Measurements from ENCODE around the gene MAML2. TPM values are rescaled to one million over a fixed set of nuclear protein-coding genes. Genes with fewer than 3 reads are reported as not detected.

The MAML2 gene
- total RNA-seq, 1 experiment from 2014 or later = 4.7 TPM

DNA sequence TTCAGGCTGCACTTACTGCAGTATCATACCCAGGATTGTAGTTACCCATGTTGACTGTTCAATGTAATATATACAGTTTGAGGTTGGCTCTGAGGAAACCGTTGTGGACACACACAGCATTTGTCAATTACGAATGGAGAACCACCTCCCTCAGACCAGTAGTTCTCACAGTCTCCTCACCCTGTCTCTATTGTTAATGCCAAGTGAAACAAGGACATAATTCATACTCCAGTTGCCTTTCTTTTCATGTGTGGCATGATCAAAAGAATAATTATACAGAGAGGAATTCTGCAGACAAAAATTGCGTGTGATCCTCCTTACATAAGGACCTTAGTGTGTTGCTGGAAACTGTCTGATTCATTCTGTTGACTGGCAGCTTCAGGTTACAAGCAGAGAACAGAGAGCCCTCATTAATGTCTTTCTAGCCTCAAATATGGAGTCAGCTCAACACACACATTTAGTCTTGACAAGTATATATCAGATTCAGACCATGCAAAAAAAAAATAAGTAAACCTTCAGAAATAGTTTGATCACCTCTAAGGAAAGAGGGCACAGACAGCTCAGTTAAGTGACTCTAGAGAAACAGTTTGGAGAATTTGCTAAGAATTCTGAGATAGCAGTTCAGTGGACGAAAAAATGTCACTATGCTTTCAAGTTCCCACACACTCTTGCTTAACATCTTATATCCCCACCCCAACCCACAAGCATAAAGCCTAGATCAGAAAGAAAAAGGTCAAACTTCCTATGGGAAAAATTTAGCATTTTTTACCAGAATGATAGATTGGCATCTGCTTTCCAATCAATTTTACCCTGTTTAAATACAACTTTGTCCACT is 96.1 kb downstream of the MAML2 start:
- DNase-seq (ENCODE audit: extremely low read depth, low read depth) = no peak

- peak; percentile 90 for DNase-seq (ENCODE audit: extremely low read depth, low read depth)
Observed at GRCh38 chr11:96242971-96243647, 99.9 kb downstream of the MAML2 start.

DNA sequence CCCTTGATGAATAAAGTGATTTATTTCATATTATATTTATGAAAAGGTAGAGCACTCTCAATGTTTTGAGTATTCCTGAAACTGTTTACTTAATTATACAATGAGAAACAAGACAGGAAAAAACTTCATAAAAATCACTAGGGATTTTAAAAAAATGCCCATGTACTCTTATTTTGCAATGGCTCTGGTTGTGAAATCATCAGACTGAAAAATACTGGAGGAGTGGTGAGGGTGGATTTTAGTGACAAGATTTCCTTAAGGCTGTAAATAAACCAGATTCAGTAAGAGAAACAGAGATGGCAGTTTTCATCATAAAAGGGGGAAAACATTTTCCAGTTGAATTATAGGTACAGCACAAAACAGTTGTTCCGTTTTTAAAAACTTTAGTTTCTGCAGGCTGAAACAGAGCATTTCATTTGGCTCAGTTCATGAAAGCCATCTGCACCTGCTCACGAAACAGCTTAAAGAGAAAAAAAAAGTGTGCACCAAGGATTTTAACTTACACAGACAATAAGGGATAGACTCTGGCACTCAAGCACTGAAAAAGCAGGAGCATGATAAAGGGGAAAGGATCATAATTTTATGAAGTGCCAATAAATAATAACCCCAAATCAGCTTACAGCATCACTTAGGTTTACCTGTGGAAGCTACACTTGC is 100.7 kb downstream of the MAML2 start:
- DNase-seq (ENCODE audit: extremely low read depth, low read depth) = no peak

- no peak for DNase-seq (ENCODE audit: extremely low read depth, low read depth)
Observed at GRCh38 chr11:96241331-96241841, 101.6 kb downstream of the MAML2 start.

DNA sequence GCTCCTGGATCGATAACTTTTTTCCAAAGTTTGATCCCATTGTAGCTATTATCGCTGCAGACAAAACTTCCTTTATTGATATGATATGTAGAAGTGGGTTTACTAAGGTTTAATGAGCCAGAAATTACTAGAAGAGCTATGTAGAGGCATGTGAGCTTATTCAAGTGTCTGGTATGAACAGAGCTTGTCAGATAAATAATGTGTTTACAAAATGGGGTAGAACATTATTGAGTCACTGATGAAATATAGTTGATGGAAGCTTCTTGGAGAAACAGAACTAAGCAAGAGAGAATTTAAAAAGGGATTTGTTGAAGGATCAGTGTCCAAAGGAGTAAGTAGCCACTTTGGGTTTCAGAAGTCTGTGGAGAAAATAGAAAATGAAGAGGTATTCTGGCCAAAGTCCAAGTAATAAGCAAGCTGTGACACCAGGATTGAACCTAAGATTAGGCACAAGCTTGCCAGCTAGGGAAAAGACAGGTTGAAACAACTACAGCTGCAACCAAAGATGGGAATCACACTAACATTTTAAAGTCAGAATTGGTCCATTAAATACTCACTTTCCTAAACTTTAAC is 104.3 kb downstream of the MAML2 start:
- DNase-seq (ENCODE audit: extremely low read depth, low read depth) = no peak

GRCh38 chr11:96237766-96238266 is 105.2 kb downstream of the MAML2 start:
- DNase-seq (ENCODE audit: extremely low read depth, low read depth) = no peak

- no peak for DNase-seq (ENCODE audit: extremely low read depth, low read depth)
Observed at GRCh38 chr11:96235751-96236150, 107.2 kb downstream of the MAML2 start.

- no peak for DNase-seq (ENCODE audit: extremely low read depth, low read depth)
Observed at GRCh38 chr11:96234866-96235441, 108.0 kb downstream of the MAML2 start.

GRCh38 chr11:96232132-96232531 is 110.9 kb downstream of the MAML2 start:
- no peak for DNase-seq (ENCODE audit: extremely low read depth, low read depth)

DNA sequence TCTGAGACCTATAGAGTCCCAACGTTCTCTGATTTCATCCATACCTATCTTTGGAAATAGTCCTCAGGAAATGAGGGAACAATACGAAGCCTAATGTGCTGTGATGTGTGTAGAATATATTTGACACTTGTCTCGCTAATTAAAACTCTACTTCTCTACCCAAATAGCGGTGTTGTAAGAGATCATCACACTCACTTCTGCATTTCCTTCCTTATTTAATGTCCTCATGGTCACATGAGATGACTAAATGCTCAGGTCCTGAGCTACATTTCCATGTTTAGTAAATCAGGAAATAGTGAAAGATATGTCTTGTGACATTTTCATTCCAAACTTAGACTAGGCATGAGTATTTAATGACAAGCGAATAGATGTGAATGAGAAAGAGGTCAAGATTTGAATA is 112.3 kb downstream of the MAML2 start:
- no peak for DNase-seq (ENCODE audit: extremely low read depth, low read depth)

DNA sequence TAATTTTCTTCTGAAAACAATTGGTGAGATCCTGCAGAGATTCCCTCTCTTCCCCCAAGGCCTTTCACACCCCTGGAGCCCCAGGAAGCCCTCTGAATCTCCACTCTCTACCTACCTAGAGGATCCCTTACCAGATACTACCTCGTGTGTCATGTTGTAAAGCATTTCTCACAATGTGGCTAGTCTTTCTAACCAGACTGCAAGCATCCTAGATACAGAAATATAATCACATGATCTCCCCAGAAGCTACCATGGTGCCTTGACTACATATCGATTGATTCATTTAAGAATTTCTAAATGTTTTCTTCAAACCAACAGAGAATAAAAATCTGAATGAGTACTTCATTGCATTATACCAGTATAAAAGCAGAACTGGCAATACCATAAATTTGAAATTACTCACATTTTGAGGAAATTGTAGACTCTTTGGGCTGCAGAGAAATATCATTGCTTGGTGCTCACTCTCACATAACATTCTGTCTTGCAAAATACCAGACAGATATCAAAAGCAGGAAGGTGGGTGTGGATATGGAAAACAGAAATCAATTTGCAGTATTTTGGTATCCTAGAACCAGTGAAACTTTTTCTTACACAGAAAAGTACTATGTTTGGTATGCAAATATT is 113.5 kb downstream of the MAML2 start:
- no peak for DNase-seq (ENCODE audit: extremely low read depth, low read depth)

- DNase-seq (ENCODE audit: extremely low read depth, low read depth) = no peak
Observed at GRCh38 chr11:96228910-96229309, 114.1 kb downstream of the MAML2 start.

- DNase-seq (ENCODE audit: extremely low read depth, low read depth) = peak; percentile 70
Observed at GRCh38 chr11:96228473-96228891, 114.5 kb downstream of the MAML2 start.

- DNase-seq (ENCODE audit: extremely low read depth, low read depth) = peak; percentile 51
Observed at GRCh38 chr11:96227244-96227643, 115.8 kb downstream of the MAML2 start.

DNA sequence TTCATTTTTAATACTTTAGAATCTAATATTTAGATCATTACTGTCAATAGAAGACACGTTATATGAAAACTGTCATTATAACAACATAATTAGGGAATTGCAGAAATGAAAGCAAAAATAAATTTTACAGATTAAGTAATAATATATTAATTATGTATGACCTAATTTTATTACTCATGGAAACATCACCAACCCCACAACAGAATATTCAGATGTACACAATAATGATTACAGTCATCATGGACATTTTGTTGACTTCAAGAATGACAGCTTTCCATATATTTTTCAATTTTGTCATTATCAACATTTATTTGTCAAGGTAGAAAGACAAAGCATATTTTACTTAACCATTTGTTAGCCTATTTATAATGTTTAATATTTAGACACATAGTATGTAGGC is 119.9 kb downstream of the MAML2 start:
- no peak for DNase-seq (ENCODE audit: extremely low read depth, low read depth)

GRCh38 chr11:96222102-96222501 is 120.9 kb downstream of the MAML2 start:
- no peak for DNase-seq (ENCODE audit: extremely low read depth, low read depth)

GRCh38 chr11:96221244-96222070 is 121.5 kb downstream of the MAML2 start:
- DNase-seq (ENCODE audit: extremely low read depth, low read depth) = no peak

DNA sequence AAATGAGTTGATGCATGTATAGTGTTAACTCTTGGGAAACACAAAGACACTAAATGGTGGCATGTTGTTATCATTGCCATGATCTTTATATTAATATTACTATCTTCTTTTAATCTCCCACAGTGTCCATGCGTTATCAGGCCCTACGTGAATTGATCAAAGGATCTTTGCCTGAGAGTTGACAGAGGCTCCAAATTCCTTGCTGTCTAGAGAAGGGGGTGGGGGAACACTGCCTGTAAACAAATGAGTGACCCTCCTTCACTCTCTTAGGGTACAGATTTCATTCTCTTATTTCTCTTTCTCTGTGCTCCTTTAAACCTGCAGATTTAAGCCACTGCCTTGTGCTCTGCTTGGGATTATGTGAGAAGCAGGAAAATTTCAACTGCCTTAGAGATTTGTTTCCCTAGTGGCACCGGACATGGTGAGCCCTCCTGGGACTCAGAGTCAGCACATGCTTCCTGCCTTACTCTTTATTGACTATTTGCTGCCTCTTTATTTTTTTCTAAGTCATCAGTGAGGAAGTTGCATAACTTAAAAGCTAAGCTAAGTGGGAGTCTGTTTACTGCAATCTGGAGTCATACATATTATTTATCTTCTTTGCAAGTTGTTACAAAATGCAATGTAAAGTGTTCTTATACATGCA is 122.9 kb downstream of the MAML2 start:
- DNase-seq (ENCODE audit: extremely low read depth, low read depth) = peak; percentile 79

- DNase-seq (ENCODE audit: extremely low read depth, low read depth) = no peak
Observed at GRCh38 chr11:96218901-96219300, 124.1 kb downstream of the MAML2 start.

Measured in NCI-H460 (cell line).